A549 treated with RU486 at 1 μM for 4 hours (cell line): ENCODE data around the gene NDUFA11. TPM values are rescaled to one million over a fixed set of nuclear protein-coding genes. Genes with fewer than 3 reads are reported as not detected.

ENCODE experiments used
- total RNA-seq: library from RNA; stranded (reverse); fragments of 200-300 nt; extraction: Qiagen RNA extraction; gene quantifications from 5 replicates; pipeline ENCODE4 v1.2.3, GENCODE V29; 2022; ENCODE audit warnings: low read depth

NDUFA11 gene
- 204 to 303 TPM (median 278 TPM) in 5 replicates for total RNA-seq

GRCh38 chr19:5903624-5904351 is at the start of gene NDUFA11:
NDUFA11 (minus strand) TSS chr19:5903790; CDS start chr19:5903708, 82 bp downstream.

GRCh38 chr19:5913739-5914357 is 10.3 kb upstream of the NDUFA11 start, which contains the start of gene CAPS:
CAPS (plus strand) TSS chr19:5914254; CDS start chr19:5914407, 153 bp downstream.

GRCh38 chr19:5904352-5905113 is 943 bp upstream of the NDUFA11 start, which contains the start of gene VMAC:
VMAC (plus strand) TSS chr19:5904872; CDS start chr19:5904891, 19 bp downstream.

GRCh38 chr19:5851302-5851701 is 52.3 kb downstream of the NDUFA11 start, which contains the start of gene FUT3:
FUT3 (minus strand) TSS chr19:5851449.

Other genes with a start within 250 kb of the NDUFA11 start
- gene MICOS13, start 223.3 kb downstream of the NDUFA11 start, total RNA-seq: 45.1 to 70.1 TPM (median 66.8 TPM) in 5 replicates
- 2.8 to 5.2 TPM (median 4.5 TPM) in 5 replicates for gene HSD11B1L, start 222.8 kb downstream of the NDUFA11 start, total RNA-seq
- 735 to 913 TPM (median 777 TPM) in 5 replicates for gene RPL36, start 213.5 kb downstream of the NDUFA11 start, total RNA-seq
- gene LONP1, start 183.6 kb downstream of the NDUFA11 start, total RNA-seq: 44.8 to 62.0 TPM (median 59.6 TPM) in 5 replicates
- gene CATSPERD, start 183.2 kb downstream of the NDUFA11 start, total RNA-seq: not detected in 5 replicates
- gene PRR22, start 119.0 kb downstream of the NDUFA11 start, total RNA-seq: 1.7 to 3.5 TPM (median 2.5 TPM) in 5 replicates
- gene DUS3L, start 112.6 kb downstream of the NDUFA11 start, total RNA-seq: 28.4 to 34.0 TPM (median 31.9 TPM) in 5 replicates
- gene NRTN, start 98.7 kb downstream of the NDUFA11 start, total RNA-seq: 0.37 to 0.89 TPM (median 0.58 TPM) in 5 replicates
- gene FUT6, start 64.1 kb downstream of the NDUFA11 start, total RNA-seq: not detected in 5 replicates
- gene FUT3, start 52.3 kb downstream of the NDUFA11 start, total RNA-seq: 0.12 to 0.15 TPM in 2 of 5 replicates, not detected in the others
- gene FUT5, start 33.2 kb downstream of the NDUFA11 start, total RNA-seq: not detected in 5 replicates
- gene VMAC, start 1.1 kb upstream of the NDUFA11 start, total RNA-seq: 0.29 to 0.79 TPM (median 0.41 TPM) in 5 replicates
- gene CAPS, start 10.5 kb upstream of the NDUFA11 start, total RNA-seq: 0.59 to 1.3 TPM (median 0.92 TPM) in 5 replicates
- 38.1 to 44.7 TPM (median 43.9 TPM) in 5 replicates for gene RANBP3, start 74.3 kb upstream of the NDUFA11 start, total RNA-seq
- gene RFX2, start 206.7 kb upstream of the NDUFA11 start, total RNA-seq: 5.2 to 9.9 TPM (median 7.7 TPM) in 5 replicates
- not detected in 5 replicates for gene ACSBG2, start 231.9 kb upstream of the NDUFA11 start, total RNA-seq